Activated CD4-positive, alpha-beta memory T cell treated with anti-CD3 and anti-CD28 coated beads for 36 hours (primary cell): ENCODE data around the gene YJU2. TPM values are rescaled to one million over a fixed set of nuclear protein-coding genes. Genes with fewer than 3 reads are reported as not detected.
"Not testable (repeated sequence)": the region's sequence is repeated elsewhere in the genome, so short reads cannot be mapped to it uniquely, and the experiment has no call there.

ENCODE experiments used
- CTCF ChIA-PET: fragments of 350-600 bp; sonication (Branson Sonifier 250); formaldehyde crosslinking; loops from one replicate; lab custom pipeline; 2021; ENCODE audit warnings: antibody characterized with exemption, inconsistent platforms; lab: Charles Lee
- POLR2A ChIA-PET: fragments of 350-600 bp; sonication (Branson Sonifier 250); formaldehyde crosslinking; loops from one replicate; lab custom pipeline; 2021; ENCODE audit warnings: antibody characterized with exemption; lab: Charles Lee
- DNase-seq: peaks from one replicate; pipeline ENCODE4 v3.0.0-alpha.2; 2020
- H3K27ac Mint-ChIP-seq: one replicate; pipeline ENCODE4 v1.8.0; 2021; ENCODE audit warnings: mixed read lengths
- H3K27me3 Mint-ChIP-seq: one replicate; pipeline ENCODE4 v1.8.0; 2021; ENCODE audit warnings: mixed read lengths
- H3K36me3 Mint-ChIP-seq: one replicate; pipeline ENCODE4 v1.8.0; 2021; ENCODE audit warnings: mixed read lengths
- H3K4me1 Mint-ChIP-seq: one replicate; pipeline ENCODE4 v1.8.0; 2021; ENCODE audit warnings: low read depth, mixed read lengths
- H3K4me3 Mint-ChIP-seq: one replicate; pipeline ENCODE4 v1.8.0; 2021; ENCODE audit warnings: mild to moderate bottlenecking, mixed read lengths
- H3K9me3 Mint-ChIP-seq: one replicate; pipeline ENCODE4 v1.8.0; 2021; ENCODE audit warnings: mixed read lengths
- intact Hi-C: fragments of 100-400 bp; cut with micrococcal nuclease; formaldehyde crosslinking; loops from one replicate; pipeline ENCODE4 v1.15.1; 2023
- total RNA-seq, 2 experiments: library from RNA; stranded (reverse); gene quantifications; one replicate each; pipeline ENCODE4 v1.2.3, GENCODE V29; 2021

YJU2 gene
- total RNA-seq, 2 experiments from 2014 or later = 24.0 to 25.5 TPM

DNA sequence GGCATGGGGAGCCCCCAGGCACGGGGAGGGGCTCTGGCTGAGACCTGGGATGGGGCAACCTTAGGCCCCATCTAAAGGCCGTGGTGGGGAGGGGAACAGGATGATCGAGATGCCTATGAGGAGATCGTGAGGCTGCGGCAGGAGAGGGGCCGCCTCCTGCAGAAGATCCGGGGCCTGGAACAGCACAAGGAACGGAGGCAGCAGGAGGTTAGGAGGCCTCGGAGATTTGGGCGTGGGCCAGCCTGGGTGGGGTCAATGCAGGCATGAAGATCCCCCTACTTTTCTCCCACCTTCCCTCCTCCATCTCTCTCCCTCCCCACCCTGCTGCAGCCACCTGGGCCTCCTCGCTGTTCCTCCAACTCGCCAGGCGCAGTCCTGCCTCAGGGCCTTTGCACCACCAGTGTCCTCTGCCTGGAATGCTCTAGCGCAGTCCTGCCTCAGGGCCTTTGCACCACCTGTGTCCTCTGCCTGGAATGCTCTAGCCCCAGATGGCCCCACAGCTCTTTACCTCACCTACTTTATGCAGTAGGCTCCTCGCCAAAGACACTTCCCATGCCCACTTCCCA, 36.6 kb upstream of the YJU2 start:
- intact Hi-C loops = no loop called here
- POLR2A ChIA-PET = no interaction called here
- Mint-ChIP-seq H3K36me3 (no peaks in the 10 kb centered on the region), H3K27me3 (no peaks in the 10 kb centered on the region), H3K27ac (no peak overlapping the region), H3K4me1 (peaks cover 6% of the 10 kb centered on the region), H3K9me3 (no peaks in the 10 kb centered on the region), H3K4me3 (no peak overlapping the region)
- CTCF ChIA-PET = no interaction called here
- DNase-seq = no peak

DNA sequence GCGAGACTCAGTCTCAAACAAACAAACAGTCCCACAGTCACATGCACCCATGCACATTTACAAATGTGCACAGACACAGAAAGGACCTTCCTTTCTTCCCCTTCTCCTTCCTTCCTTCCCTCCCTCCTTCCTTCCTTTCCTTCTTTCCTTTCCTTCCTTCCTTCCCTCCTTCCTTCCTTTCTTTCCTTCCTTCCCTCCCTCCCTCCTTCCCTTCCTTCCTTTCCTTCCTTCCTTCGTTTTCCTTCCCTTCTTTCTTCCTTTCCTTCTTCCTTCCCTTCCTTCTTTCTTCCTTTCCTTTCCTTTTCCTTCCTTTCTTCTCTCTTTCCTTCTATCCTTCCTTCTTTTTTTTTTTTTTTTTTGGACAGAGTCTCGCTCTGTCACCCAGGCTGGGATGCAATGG, 33.8 kb upstream of the YJU2 start:
- no peaks in the 10 kb centered on the region for H3K36me3 Mint-ChIP-seq
- H3K27me3 Mint-ChIP-seq = no peaks in the 10 kb centered on the region
- peaks cover 6% of the 10 kb centered on the region for H3K4me1 Mint-ChIP-seq
- no peak overlapping the region for H3K4me3 Mint-ChIP-seq
- DNase-seq = no peak
- no peaks in the 10 kb centered on the region for H3K9me3 Mint-ChIP-seq
- H3K27ac Mint-ChIP-seq = no peak overlapping the region
- ChIA-PET CTCF (no interaction called here), POLR2A (no interaction called here)
- intact Hi-C loops = no loop called here

DNA sequence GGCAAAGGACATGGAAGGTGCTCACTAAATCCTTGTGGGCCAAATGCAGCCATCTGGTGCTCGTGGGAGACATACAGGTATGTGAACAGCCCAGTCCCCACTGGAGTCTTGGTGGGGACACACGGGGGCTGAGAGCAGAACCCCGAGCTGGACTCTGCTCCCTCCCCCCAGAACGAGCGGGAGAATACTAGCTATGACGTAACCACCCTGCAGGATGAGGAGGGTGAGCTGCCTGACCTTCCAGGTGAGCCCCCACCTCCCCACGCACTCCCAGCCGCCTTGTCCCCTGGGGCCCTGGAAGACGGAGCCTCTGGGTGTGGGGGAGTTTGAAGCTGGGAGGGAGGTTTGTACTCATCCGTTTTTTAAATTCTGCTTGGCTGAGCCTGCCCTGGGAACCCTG, 31.1 kb upstream of the YJU2 start:
- no peak overlapping the region for H3K4me3 Mint-ChIP-seq
- peaks cover 6% of the 10 kb centered on the region for H3K4me1 Mint-ChIP-seq
- intact Hi-C loops = no loop called here
- no peak overlapping the region for H3K27ac Mint-ChIP-seq
- no peaks in the 10 kb centered on the region for H3K36me3 Mint-ChIP-seq
- no peaks in the 10 kb centered on the region for H3K27me3 Mint-ChIP-seq
- ChIA-PET CTCF (no interaction called here), POLR2A (no interaction called here)
- H3K9me3 Mint-ChIP-seq = no peaks in the 10 kb centered on the region
- DNase-seq = no peak

DNA sequence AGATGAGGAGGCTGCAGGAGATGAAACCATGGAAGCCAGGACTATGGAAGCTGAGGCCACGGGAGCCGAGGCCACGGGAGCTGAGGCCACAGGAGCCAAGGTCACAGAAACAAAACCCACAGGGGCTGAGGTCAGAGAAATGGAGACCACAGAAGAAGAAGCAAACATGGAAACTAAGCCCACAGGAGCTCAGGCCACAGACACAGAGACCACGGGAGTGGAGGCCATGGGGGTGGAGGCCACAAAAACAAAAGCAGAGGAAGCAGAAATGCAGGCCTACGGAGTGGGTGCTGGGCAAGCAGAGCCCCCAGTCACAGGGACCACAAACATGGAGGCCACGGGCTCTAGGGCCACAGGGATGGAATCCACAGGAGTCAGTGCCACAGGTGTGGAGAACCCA, 30.0 kb upstream of the YJU2 start:
- CTCF ChIA-PET = interaction anchor here (1.0 to 1.3 kb wide), 2 partner anchors 9 to 77 kb away, joined by 3 to 4 read pairs; no protein-coding TSS in a partner anchor

DNA sequence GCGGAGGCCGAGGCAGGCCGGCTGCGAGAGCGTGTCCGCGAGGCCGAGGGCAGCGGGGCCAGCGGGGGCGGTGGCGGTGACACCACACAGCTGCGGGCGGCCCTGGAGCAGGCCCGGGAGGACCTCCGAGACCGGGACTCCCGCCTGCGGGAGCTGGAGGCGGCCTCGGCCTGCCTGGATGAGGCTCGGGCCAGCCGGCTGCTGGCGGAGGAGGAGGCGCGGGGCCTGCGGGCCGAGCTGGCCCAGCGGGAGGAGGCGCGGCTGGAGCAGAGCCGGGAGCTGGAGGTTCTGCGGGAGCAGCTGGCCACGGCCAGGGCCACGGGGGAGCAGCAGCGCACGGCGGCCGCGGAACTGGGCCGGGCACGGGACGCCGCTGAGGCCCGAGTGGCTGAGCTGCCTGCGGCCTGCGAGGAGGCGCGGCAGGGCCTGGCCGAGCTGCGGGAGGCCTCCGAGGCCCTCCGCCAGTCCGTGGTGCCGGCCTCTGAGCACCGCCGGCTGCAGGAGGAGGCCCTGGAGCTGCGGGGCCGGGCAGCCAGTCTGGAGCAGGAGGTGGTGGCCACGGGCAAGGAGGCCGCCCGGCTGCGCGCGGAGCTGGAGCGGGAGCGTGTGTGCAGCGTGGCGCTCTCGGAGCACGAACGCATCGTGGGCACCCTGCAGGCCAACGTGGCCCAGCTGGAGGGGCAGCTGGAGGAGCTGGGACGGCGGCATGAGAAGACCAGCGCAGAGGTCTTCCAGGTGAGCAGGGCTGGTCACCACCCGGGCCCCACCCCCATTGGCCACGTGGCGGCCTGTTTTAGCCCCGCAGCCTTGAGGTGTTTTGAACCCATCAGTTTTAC, 29.2 kb upstream of the YJU2 start:
- ChIA-PET POLR2A (no interaction called here), CTCF (interaction anchor here (1.0 to 1.3 kb wide), 3 partner anchors 9 to 78 kb away, joined by 3 to 4 read pairs (median 3); no protein-coding TSS in a partner anchor)
- Mint-ChIP-seq H3K27ac (no peak overlapping the region), H3K27me3 (no peaks in the 10 kb centered on the region), H3K9me3 (no peaks in the 10 kb centered on the region), H3K4me1 (peaks cover 6% of the 10 kb centered on the region), H3K4me3 (no peak overlapping the region), H3K36me3 (no peaks in the 10 kb centered on the region)
- DNase-seq = no peak
- intact Hi-C loops = no loop called here

More for the DNA sequence above, 30.0 kb upstream of the YJU2 start:
- Mint-ChIP-seq H3K27me3 (no peaks in the 10 kb centered on the region), H3K27ac (no peak overlapping the region), H3K4me1 (peaks cover 6% of the 10 kb centered on the region), H3K9me3 (no peaks in the 10 kb centered on the region), H3K36me3 (no peaks in the 10 kb centered on the region), H3K4me3 (no peak overlapping the region)
- POLR2A ChIA-PET = no interaction called here
- intact Hi-C loops = no loop called here
- no peak for DNase-seq

DNA sequence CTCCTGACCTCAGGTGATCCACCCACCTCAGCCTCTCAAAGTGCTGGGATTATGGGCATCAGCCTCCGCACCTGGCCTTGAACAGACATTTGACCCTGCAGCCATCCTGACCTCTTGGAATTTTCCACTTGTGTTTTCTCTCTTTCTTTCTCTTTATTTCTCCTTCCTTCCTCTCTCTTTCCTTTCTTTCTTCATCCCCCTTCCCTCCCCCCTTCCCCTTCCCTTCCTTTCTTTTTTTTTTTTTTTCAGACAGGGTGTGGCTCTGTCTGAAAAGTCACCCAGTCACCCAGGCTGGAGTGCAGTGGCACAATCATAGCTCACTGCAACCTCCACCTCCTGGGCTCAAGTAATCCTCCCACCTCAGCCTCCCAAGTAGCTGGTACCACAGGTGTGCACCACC, 28.4 kb upstream of the YJU2 start:
- H3K4me3 Mint-ChIP-seq, POLR2A ChIA-PET, H3K9me3 Mint-ChIP-seq, intact Hi-C loops, H3K27me3 Mint-ChIP-seq, H3K27ac Mint-ChIP-seq, H3K4me1 Mint-ChIP-seq, DNase-seq, H3K36me3 Mint-ChIP-seq: not testable (repeated sequence)
- CTCF ChIA-PET = interaction anchor here (0.9 to 1.1 kb wide), 2 partner anchors 10 to 16 kb away, joined by 3 read pairs; no protein-coding TSS in a partner anchor

DNA sequence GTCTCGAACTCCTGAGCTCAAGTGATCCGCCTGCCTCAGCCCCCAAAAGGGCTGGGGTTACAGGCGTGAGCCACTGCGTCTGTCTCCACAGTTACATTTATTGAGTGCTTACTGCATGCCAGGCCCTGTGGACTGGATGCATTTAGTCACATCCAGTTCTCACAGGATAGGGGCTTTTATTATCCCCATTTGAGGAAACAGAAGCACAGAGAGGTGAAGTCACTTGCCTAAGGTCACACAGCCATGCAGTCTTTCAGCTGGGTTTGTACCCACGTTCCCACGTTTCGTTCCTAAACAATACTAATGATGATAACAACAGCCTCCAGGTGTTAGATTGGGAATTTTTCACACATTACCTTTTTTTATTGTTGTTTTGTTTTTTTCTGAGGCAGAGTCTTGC, 26.7 kb upstream of the YJU2 start:
- Mint-ChIP-seq H3K27me3 (no peaks in the 10 kb centered on the region), H3K27ac (no peak overlapping the region), H3K4me1 (no peaks in the 10 kb centered on the region), H3K9me3 (no peaks in the 10 kb centered on the region), H3K4me3 (no peak overlapping the region), H3K36me3 (no peaks in the 10 kb centered on the region)
- ChIA-PET CTCF (no interaction called here), POLR2A (no interaction called here)
- no peak for DNase-seq
- intact Hi-C loops = no loop called here

DNA sequence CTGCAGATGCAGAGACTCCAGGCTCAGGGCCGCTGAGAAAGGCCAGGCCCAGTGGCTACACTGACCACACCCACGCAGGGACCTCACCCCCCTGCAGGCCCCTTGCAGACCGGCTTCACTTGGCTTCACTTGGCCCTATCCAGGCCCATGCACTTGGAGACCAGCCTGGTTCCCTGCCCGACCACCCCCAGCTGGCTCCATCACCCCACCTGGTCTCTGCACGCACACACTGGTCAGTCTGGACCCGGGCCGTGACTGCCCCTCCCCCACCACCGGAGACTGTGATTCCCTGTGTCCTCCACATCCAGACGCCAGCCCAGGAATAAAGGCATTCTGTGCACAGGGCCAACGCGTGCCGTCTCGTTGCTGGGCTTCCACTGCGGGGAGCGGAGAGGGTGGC, 22.4 kb upstream of the YJU2 start:
- Mint-ChIP-seq H3K27ac (no peak overlapping the region), H3K36me3 (no peaks in the 10 kb centered on the region), H3K4me1 (no peaks in the 10 kb centered on the region), H3K27me3 (peaks cover under 1% of the 10 kb centered on the region), H3K9me3 (no peaks in the 10 kb centered on the region), H3K4me3 (no peak overlapping the region)
- intact Hi-C loops = no loop called here
- no peak for DNase-seq
- CTCF ChIA-PET = no interaction called here
- POLR2A ChIA-PET = no interaction called here

DNA sequence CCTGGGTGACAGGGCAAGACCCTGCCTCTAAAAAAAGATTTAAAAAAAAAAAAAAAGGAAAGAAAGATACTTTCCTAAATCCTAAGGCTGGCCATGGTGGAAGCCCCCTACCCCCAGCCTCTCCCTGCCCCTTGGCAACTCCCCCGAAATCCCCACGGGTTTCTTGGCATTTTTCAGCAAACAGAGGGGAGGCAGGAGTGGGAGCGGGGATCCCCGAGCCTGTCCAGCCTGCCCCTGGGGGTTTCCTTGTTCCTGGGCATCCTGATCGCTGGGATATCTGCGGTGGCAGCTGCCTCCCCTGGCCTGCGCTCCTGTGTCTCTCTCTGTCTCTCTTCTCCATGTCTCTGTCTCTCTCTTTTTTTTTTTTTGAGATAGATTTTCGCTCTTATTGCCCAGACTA, 21.0 kb upstream of the YJU2 start:
- POLR2A ChIA-PET = no interaction called here
- H3K4me1 Mint-ChIP-seq = no peaks in the 10 kb centered on the region
- H3K4me3 Mint-ChIP-seq = no peak overlapping the region
- CTCF ChIA-PET = no interaction called here
- H3K9me3 Mint-ChIP-seq = no peaks in the 10 kb centered on the region
- intact Hi-C loops = no loop called here
- no peaks in the 10 kb centered on the region for H3K36me3 Mint-ChIP-seq
- DNase-seq = no peak
- H3K27me3 Mint-ChIP-seq = peaks cover 4% of the 10 kb centered on the region
- no peak overlapping the region for H3K27ac Mint-ChIP-seq

DNA sequence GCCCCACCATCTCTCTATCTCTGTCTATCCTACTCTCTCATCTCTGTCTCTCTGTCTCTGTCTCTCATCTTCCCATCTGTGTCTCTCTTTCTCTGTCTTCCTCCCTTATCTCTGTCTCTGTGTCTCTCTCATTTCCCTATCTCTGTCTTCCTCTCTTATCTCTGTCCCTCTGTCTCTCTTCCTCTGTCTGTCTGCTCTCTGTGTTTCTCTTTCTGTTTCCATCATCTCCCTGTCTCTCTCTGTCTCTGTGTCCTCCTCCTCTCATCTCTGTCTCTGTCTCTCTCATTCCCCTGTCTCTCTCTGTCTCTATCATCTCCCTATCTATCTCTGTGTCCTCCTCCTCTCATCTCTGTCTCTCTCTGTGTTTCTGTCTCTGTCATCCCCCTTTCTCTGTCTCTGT, 19.1 kb upstream of the YJU2 start:
- Mint-ChIP-seq H3K27me3 (peaks cover 4% of the 10 kb centered on the region), H3K36me3 (no peaks in the 10 kb centered on the region), H3K4me1 (no peaks in the 10 kb centered on the region), H3K27ac (no peak overlapping the region), H3K9me3 (no peaks in the 10 kb centered on the region), H3K4me3 (no peak overlapping the region)
- ChIA-PET CTCF (no interaction called here), POLR2A (no interaction called here)
- intact Hi-C loops = loop anchor here (2.0 kb wide), 1 partner anchor 19 kb away; the partner anchor contains the start of gene YJU2
- no peak for DNase-seq

DNA sequence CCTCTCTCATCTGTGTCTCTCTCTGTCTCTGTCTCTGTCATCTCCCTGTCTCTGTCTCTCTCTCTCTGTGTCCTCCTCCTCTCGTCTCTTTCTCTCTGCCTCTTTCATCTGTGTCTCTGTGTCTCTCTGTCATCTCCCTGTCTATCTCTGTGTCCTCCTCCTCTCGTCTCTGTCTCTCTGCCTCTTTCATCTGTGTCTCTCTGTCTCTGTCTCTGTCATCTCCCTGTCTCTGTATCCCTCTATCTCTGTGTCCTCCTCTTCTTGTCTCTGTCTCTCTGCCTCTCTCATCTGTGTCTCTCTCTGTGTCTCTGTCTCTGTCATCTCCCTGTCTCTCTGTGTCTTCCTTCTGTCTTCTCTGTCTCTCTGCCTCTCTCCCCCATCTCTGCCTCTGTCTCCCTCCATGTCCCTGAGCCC, 18.1 kb upstream of the YJU2 start:
- ChIA-PET POLR2A (no interaction called here), CTCF (interaction anchor here (0.9 to 1.3 kb wide), 3 partner anchors 18 to 123 kb away, joined by 3 to 5 read pairs (median 4); partner anchors contain the start of gene YJU2)
- no peak overlapping the region for H3K4me3 Mint-ChIP-seq
- no peak for DNase-seq
- H3K27me3 Mint-ChIP-seq = peaks cover 9% of the 10 kb centered on the region
- no peaks in the 10 kb centered on the region for H3K36me3 Mint-ChIP-seq
- no peak overlapping the region for H3K27ac Mint-ChIP-seq
- intact Hi-C loops = loop anchor here (2.0 kb wide), 1 partner anchor 18 kb away; the partner anchor contains the start of gene YJU2
- H3K9me3 Mint-ChIP-seq = no peaks in the 10 kb centered on the region
- no peaks in the 10 kb centered on the region for H3K4me1 Mint-ChIP-seq

DNA sequence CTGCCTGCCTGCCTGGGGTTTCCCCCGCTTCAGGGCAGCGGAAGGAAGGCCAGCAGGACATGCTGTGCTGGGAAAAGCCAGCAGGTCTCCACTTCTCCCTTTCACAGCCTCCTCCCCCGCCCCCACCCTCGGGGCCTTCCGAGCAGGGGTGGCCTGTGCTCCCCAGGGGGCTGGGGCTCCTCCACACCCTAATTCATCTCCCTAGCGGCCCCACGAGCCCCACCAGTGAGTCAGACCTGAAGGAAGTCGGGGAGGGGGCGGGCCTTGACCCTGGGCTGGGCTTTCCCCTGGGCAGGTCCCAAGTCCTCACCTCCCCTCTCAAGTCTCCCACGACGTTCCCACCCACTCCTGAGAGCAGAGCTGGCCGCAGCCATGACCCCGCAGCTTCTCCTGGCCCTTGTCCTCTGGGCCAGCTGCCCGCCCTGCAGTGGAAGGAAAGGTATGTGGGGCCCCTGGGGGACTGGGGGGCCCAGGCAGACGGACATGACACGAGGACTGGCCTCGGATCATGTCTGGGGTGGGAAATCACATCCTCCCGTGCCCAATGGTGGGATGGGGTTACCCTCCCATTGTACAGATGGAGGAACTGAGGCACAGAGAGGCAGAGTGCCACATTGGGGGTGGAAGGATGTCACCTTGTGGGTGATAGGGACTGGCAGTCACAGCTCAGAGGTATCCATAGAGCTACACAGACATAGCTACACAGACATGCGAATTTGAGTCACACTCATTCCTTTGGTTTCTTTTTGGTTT, 17.5 kb upstream of the YJU2 start, which contains the start of gene EBI3:
EBI3 (plus strand) TSS at position 345 of the 753 bp plus-strand sequence; CDS start at position 373, 28 bp downstream.
- intact Hi-C loops = loop anchor here (2.0 kb wide), 1 partner anchor 17 kb away; the partner anchor contains the start of gene YJU2
- Mint-ChIP-seq H3K4me1 (no peaks in the 10 kb centered on the region), H3K27ac (peak within 1 kb of the TSS; percentile 89), H3K9me3 (no peaks in the 10 kb centered on the region), H3K27me3 (peaks cover 10% of the 10 kb centered on the region), H3K4me3 (no peak within 1 kb of the TSS), H3K36me3 (no peaks in the 10 kb centered on the region)
- ChIA-PET POLR2A (interaction anchor here (0.6 to 1.1 kb wide), 3 partner anchors 18 to 114 kb away, joined by 4 to 5 read pairs (median 4); partner anchors contain the start of genes MPND and YJU2), CTCF (interaction anchor here (0.9 to 1.3 kb wide), 3 partner anchors 18 to 123 kb away, joined by 3 to 5 read pairs (median 4); partner anchors contain the start of gene YJU2)
- peak; percentile 87 for DNase-seq
